Sigmoid colon (tissue), 4 donors: ENCODE measurements around the gene FANCB.

Experiments used
- CTCF ChIP-seq, 4 experiments: fragments of 450-650 bp in 3 of 4; fragments of 200-600 bp in 1 of 4; IDR thresholded peaks; one replicate each; pipeline ENCODE4 v1.5.1; 2016 to 2019; ENCODE audit warnings: antibody characterized with exemption in 4 of 4, mild to moderate bottlenecking in 3 of 4, moderate library complexity in 2 of 4
- EP300 ChIP-seq, 4 donors: sonication (generic); formaldehyde crosslinking; IDR thresholded peaks; one replicate each; pipeline ENCODE4 v1.6.1; 2017; ENCODE audit warnings: antibody characterized with exemption in 4 of 4
- POLR2A ChIP-seq, 2 donors: fragments of 450-650 bp; IDR thresholded peaks; one replicate each; pipeline ENCODE4 v1.6.1; 2016; ENCODE audit warnings: antibody characterized with exemption in 2 of 2, mild to moderate bottlenecking in 2 of 2, moderate library complexity in 2 of 2

- TF ChIP-seq CTCF (IDR thresholded peaks at IDR 0.05) (no peak), POLR2A (IDR thresholded peaks at IDR 0.05) (no peak), EP300 (IDR thresholded peaks at IDR 0.05) (no peak)
These were observed 8.2 kb downstream of the FANCB start for GRCh38 chrX:14864631-14865030.
